Activated naive CD4-positive, alpha-beta T cell (primary cell): ENCODE results near the gene ITGA2.
"Not testable (repeated sequence)": the region's sequence is repeated elsewhere in the genome, so short reads cannot be mapped to it uniquely, and the experiment has no call there.

Source experiments
- DNase-seq, 4 experiments: peaks; one replicate each; lab custom pipeline; 2025; lab: John Stamatoyannopoulos, UW

Gene ITGA2

DNA sequence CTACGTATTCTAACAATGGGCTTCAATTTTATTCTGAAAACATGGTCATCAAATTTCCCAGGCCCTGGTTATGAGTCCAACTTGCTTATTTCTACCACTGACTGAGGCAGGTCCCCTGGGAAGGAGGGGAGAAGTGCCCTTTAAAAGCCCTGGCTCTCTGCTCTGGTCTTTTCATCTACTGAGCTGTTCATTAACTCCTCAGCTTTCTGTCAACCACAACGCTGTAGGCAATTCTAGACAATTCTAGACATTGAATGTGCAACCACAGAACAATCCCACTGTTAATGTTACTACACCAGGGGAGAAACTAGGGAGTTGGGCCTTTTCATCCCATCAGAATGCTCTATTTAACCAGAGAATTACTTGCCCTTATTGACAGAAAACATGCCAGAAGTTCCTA, 110.4 kb downstream of the ITGA2 start:
- DNase-seq, result no peak

DNA sequence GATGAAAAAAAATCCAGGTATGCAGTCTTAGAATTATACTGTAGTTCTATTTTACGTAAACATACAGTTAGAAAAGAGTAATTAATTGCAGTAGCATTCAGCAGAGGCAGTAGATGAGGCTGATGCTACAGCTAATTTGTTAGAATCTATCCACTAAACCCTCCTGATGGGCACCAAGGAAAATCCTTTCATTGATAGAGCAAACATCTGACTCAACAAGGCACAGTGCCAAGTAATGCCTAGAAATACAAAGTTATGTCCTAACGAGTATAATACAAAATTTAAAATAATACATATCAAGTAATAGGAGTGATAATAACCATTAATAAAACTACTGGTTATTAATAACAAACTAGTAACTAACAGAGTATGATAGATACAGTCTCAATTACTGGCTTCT, 111.5 kb downstream of the ITGA2 start:
- DNase-seq, result no peak

DNA sequence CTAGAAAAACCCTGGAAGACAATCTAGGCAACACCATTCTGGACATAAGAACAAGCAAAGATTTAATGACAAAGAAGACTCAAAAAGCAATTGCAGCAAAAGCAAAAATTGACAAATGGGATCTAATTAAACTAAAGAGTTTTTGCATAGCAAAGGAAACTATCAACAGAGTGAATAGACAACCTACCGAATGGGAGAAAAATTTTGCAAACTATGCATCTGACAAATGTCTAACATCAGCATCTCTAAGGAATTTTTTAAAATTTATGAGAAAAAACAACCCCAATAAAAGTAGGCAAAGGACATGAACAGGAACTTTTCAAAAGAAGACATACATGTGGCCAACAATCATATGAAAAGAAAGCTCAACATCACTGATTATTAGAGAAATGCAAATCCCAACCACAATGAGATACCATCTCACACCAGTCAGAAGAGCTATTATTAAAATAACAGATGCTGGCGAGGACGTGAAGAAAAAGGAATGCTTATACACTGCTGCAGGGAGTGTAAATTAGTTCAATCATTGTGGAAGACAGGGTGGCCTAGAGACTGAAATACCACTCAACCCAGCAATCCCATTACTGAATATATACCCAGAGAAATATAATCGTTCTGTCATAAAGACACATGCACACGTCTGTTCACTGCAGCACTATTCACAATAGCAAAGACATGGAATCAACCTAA, 116.6 kb downstream of the ITGA2 start:
- no peak for DNase-seq

DNA sequence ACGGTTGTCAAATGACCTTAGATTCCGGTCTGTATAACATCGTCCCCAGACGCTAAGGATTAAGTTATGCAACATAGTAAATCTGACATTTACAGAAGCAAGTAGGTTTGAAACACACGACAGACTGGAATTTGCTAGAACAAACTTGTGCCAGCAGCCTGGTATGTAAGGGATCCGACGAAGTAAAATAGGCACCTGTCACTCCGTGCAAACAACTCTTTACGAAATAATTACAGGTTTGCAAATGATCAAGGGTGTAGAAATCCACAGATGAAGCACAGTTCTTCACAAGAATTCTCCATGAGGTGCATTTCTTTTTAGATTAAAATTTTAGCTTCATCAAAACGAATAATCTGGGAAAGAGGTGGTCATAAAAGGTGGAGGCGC, 119.9 kb downstream of the ITGA2 start:
- no peak for DNase-seq

DNA sequence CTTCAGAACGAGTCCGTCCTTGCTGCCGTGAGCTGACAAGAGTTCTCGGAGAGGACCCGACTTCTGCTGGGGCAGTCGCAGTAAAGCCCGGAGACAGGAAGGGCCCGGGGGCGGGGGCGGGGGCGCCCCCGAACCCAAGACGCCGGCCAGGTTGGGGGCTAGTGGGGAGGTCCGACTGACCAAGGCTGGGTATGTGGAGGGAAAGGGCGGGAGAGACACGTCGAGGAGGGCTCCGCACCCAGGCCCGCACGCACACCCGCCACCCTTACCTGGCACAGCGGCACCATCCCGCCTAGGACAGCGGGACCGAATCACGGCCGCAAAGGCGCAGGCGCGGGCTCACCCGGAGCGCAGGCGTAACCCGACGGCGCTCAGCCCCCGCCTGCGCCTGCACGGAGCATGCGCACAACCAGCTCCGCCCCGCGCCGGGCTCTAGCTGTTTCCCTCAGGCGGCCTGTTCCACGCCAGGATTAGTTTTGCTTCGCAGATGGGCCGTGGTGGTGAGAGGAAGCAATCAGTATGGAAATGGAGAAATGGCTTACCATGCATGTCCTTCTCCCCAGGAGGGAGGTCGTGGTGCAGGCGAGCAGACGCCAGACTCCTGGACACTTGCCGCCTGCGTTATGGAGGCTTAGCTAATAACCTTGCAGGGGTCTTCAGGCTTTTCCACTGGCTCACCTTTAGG, 120.4 kb downstream of the ITGA2 start, which contains the start of gene MOCS2:
MOCS2 (minus strand) TSS at position 315 of the 685 bp plus-strand sequence. CDS start 2,583 bp downstream, outside the sequence.
- peak; percentile 63 to 89 (median 77) for DNase-seq

DNA sequence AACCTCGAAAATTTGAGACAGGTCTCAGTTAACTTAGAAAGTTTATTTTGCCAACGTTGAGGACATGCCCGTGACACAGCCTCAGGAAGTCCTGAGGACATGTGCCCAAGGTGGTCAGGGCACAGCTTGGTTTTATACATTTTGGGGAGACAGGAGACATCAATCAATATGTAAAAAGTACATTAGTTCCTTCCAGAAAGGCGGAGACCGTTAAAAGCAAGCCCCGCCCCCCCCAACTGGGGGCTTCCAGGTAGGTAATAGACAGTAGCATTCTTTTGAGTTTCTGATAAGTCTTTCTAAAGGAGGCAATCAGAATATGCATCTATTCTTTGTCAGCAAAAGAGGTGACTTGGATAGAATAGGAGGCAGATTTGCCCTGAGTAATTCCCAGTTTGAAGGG, 121.0 kb downstream of the ITGA2 start:
- no peak for DNase-seq

DNA sequence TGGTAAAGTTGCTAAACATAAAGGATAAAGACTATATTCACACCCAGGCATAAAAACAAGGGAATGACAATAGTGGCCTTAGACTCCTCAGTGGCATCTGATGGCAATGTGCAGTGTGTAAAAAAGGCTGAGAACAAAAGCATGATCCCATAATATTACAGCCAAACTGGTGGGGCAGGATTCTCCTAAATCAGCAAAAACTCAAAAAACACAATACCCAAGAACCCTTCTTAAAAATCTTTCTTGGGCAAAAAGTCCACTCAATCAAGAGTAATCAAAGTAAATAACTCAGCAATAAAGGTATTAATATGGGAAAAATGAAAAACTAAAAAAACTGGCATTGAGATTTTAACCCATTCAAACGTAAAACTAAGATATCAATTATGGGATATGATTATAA, 122.0 kb downstream of the ITGA2 start:
- no peak for DNase-seq

DNA sequence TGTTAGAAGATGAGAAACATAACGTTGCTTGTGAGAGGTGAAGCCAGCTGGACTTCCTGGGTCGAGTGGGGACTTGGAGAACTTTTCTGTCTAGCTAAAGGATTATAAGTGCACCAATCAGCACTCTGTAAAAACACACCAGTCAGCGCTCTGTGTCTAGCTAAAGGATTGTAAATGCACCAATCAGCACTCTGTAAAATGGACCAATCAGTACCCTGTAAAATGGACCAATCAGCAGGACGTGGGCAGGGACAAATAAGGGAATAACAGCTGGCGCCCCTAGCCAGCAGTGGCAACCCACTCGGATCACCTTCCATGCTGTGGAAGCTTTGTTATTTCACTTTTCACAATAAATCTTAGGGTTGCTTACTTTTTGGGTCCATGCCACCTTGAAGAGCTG, 123.2 kb downstream of the ITGA2 start:
- not testable (repeated sequence) for DNase-seq

DNA sequence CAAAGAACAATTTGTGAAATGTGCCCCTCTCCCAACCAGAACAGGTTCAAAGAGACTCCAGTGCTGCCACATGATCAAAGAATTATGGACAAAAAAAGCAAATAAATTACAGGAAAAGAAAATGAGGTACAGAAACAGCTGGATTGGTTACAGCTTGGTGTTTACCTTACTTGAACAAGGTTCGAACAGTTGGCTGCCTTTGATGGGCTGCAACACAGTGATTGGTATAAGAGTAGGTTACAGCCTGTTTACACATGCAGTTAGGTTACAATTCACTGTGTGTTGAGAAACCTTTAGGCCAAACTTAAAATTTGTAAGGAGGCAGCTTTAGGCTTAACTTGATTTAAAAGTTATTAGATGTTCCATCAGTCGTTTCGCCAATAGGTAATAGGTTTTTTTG, 123.8 kb downstream of the ITGA2 start:
- no peak for DNase-seq

DNA sequence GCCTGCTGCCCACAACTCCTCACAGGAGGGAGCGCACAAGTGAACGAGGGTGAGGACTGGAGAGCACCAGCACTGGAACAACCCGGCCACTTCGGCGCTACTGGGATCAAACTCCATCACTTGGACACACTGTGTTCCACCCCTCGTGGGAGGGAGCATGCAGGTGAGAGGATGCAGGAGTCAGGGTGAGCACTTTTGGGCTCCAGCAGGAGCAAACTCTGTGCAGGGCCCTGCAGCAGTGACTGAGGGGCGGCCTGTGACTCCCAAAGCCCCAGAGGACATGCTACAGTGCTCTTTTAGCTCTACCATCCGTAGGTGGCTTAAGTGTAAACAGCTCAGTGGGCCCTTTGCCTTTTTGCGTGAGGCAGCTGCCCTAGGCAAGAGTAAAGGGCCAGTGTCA, 124.8 kb downstream of the ITGA2 start:
- no peak for DNase-seq

DNA sequence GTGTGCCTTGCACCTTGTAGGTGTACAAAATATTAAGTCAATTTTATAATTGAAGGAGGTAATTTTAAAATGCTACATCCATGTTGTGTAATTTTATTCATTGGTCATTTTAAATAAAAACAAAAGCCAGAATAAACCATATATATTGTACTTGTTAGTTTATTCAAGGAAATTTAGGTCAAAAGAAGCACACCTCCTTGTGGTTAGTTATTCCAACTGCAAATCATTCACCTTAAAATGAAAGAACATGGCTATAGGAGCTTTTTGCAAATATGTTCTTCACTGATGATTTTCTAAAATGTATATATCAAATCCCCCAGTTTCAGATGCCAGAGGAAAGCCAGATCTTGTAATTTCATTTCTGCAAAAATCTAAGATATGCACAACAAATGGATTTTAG, 125.8 kb downstream of the ITGA2 start:
- DNase-seq, result no peak

DNA sequence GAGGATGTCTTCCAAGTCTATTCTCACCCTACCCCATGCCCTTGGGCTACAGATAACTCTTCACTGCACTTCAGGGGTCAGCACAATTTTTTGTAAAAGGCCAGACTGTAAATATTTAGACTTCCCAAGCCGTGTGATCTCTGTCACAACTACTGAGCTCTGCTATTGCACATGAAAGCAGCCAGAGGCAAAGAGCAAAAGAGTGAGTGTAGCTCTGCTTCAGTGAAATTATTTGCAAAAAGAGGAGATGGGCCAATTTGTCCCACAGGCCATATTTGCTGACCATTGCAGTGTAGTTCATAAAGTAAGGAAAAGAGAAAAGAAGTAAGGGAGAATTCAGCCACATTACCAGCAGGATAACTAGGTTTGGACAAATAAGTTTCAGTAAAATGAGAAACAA, 127.4 kb downstream of the ITGA2 start:
- DNase-seq, result no peak

DNA sequence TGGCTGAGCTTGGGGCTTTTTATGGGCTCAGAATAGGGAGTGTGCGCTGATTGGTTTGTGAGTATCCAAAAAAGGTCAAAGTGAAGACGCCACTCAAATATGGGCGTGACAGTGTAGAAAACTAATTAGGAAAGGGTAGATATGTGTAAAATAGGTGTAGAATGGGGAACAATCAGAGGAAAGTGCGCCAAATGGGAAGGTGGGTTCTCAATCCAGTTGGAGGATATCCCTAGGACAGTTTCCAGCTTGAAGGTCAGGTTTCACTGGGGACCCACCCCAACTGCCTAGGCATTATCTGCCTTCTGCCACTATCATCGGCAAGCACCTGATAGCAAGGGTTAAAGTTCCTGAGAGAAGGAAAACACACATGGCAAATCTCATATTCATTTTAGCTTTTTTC, 129.7 kb downstream of the ITGA2 start:
- no peak for DNase-seq

DNA sequence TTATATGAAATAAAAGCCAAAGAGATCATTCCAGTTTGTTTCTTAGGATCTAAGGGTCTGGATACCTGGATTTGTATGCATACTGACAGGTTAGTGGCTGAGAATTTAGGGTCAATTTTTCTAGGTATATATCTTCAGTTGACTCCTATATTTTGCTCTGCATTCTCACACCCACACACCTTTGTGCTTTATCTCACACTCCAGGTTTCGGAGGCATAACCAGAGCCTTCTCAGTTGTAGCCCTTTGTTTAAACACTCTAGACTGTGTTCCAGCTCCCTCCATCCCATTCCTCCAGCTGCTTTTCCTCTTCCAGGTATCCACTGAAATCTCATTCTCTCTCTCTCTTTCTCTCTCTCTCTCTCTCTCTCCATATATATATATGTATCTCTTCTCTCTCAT, 131.0 kb downstream of the ITGA2 start:
- DNase-seq, result no peak

DNA sequence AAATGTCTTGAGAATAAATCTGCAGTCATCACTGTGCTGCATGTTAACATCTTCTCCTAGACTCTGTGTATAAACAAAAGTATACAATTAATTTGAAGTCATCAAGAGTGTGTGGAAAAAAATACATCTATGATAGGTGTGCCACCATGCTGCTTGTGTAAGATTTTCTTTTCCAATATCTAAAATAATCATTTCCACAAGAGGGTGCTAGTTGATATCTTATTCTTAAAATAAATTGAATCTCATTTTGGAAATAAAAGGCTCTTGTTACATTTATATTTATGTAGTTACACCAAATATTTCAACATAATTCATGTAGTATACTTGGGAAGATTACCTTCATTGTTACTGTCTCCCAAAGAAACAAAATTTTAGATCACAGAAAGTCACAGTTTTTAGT, 134.6 kb downstream of the ITGA2 start:
- no peak for DNase-seq

DNA sequence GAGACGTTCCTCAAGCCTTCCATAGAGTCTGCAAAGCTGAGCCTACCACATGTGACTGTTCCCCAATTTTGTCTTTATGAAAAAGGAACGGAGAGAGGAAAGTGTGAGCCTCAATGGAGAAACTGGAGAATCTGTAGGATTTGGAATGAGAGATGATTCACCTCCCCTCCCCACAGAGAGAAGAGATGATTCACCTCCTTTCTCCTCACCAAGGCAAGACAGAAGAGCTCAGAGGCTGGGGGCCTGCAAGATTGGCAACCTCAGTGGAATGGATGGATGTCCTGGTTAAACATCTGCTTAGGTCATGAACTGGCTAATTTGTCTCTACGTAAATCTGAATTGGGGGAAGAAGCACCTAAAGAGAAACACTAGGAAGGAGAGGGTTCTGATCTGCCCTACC, 137.4 kb downstream of the ITGA2 start:
- DNase-seq, result no peak

DNA sequence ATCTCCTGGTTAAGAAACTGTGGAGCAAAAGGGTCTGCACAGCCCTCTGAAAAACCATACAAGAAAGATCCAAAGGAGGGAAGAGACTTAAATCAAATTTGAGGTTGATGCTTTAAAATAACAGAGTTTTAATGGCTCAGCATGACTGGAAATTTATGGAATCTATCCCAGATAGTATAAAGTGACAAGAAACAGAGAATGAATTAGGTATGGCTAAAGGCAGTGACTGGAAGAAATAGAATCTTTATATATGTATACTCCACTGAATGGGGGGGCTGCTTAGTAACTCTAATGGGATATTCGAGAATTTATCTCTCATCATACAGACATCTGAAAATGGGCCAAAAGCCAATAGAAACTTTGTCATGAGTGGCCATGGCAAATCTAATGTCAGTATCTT, 138.0 kb downstream of the ITGA2 start:
- DNase-seq, result no peak

DNA sequence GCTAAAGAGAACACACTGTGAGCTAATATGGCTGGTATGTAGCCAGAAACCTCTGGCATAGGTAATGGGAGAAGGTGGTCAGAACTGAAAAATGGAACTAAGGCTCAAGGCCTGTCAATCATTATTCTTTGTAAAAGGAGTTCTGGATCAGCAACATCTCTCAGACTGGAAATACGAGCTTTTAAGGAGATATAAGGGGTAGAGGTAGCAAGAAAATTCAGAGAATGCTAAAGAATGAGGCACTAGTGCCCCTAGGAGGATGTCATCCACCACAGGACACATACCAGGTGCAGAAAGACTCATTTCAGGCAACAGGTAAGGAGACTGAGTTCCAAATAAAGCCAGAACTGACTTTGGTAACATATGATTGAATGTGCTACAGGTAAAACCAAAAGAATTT, 139.3 kb downstream of the ITGA2 start:
- no peak for DNase-seq

DNA sequence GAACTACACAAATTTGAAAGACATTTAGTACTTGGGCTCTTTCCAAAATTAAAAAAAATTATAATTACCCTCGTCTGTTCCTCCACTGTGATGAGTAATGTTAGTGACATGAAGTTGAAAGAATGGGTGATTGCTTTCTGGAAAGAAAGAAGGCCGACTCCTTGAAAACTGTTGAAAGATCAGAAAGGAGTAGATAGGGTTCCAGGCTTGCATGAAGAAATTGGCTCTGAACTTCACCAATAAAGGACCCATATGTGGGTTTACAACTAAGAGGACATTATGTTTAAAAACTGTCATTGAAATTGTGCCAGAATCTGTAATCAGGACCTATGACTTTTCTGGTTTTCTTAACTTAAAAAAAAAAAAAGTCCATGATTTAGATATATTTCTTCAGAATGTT, 141.1 kb downstream of the ITGA2 start:
- DNase-seq, result no peak

DNA sequence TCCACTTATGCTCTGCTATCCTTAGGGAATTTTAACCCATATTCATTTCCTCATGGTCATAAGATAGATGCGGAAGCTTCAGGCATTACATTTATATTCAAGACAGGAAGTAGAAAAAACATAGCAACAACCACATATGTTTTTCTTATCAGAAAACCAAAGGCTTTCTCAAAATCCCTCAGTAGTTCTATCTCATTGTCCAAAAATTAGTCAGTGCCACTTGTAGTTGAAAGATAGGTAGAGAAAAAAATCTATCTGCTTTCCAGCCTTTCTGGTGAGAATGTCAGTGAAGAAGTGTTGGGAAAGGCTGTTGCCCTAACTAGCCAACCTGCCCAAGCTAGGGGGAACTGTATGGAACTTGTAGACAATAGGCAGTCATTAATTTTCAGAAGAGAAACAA, 143.9 kb downstream of the ITGA2 start:
- DNase-seq, result no peak
